ENCODE measurements around the gene SERINC2. TPM values are rescaled to one million over a fixed set of nuclear protein-coding genes. Genes with fewer than 3 reads are reported as not detected.
A peak's percentile ranks its signal among the peaks of the same experiment; 100 is the strongest.

The SERINC2 gene
- total RNA-seq, 1 donor from 2014 or later: 9.6 TPM

GRCh38 chr1:31434979-31435378 lies 22.0 kb downstream of the SERINC2 start:
- Mint-ChIP-seq H3K4me3 (no peak overlapping the region), H3K36me3 (peaks cover 3% of the 10 kb centered on the region), H3K27ac (peak overlapping the region; percentile 74), H3K4me1 (peaks cover 11% of the 10 kb centered on the region), H3K9me3 (no peaks in the 10 kb centered on the region), H3K27me3 (ENCODE audit: insufficient read depth, low read depth) (peaks cover 14% of the 10 kb centered on the region)
- H4K20me1 ChIP-seq (ENCODE audit: low read depth): peaks cover 3% of the 10 kb centered on the region
- H3K4me1 ChIP-seq: peaks cover 8% of the 10 kb centered on the region
- H3K27ac ChIP-seq: no peak overlapping the region
- H3K9ac ChIP-seq: no peak overlapping the region
- TF ChIP-seq CTCF (IDR thresholded peaks at IDR 0.05): no peak
- TF ChIP-seq EZH2 (IDR thresholded peaks at IDR 0.05): no peak
- no peak for TF ChIP-seq EZH2phosphoT487 (IDR thresholded peaks at IDR 0.05)
- no peak overlapping the region for H3K4me2 ChIP-seq
- H3K9me3 ChIP-seq (ENCODE audit: low read depth): no peaks in the 10 kb centered on the region
- peaks cover 4% of the 10 kb centered on the region for H3F3A ChIP-seq (ENCODE audit: low read depth)
- no peaks in the 10 kb centered on the region for H3K79me2 ChIP-seq (ENCODE audit: low read depth)
- no peaks in the 10 kb centered on the region for H3K27me3 ChIP-seq
- H2AFZ ChIP-seq (replicated peaks): no peak overlapping the region
- no peaks in the 10 kb centered on the region for H3K36me3 ChIP-seq
- DNase-seq (ENCODE audit: low spot score): no peak
- no peak overlapping the region for H3K4me3 ChIP-seq

GRCh38 chr1:31435471-31436409 lies 22.7 kb downstream of the SERINC2 start:
- H3K9me3 Mint-ChIP-seq: no peaks in the 10 kb centered on the region
- peaks cover 4% of the 10 kb centered on the region for H3F3A ChIP-seq (ENCODE audit: low read depth)
- peaks cover 13% of the 10 kb centered on the region for H3K27me3 Mint-ChIP-seq (ENCODE audit: insufficient read depth, low read depth)
- TF ChIP-seq EZH2 (IDR thresholded peaks at IDR 0.05): no peak
- no peak for TF ChIP-seq CTCF (IDR thresholded peaks at IDR 0.05)
- TF ChIP-seq EZH2phosphoT487 (IDR thresholded peaks at IDR 0.05): no peak
- H3K4me1 Mint-ChIP-seq: peaks cover 11% of the 10 kb centered on the region
- peak overlapping the region; percentile 74 for H3K27ac Mint-ChIP-seq
- H3K4me2 ChIP-seq: no peak overlapping the region
- DNase-seq (ENCODE audit: low spot score): no peak
- no peaks in the 10 kb centered on the region for H3K36me3 ChIP-seq
- no peak overlapping the region for H3K27ac ChIP-seq
- H2AFZ ChIP-seq (replicated peaks): no peak overlapping the region
- H3K36me3 Mint-ChIP-seq: peaks cover 3% of the 10 kb centered on the region
- H3K27me3 ChIP-seq: no peaks in the 10 kb centered on the region
- H3K4me1 ChIP-seq: peaks cover 8% of the 10 kb centered on the region
- H3K9me3 ChIP-seq (ENCODE audit: low read depth): no peaks in the 10 kb centered on the region
- no peak overlapping the region for H3K9ac ChIP-seq
- no peak overlapping the region for H3K4me3 Mint-ChIP-seq
- H4K20me1 ChIP-seq (ENCODE audit: low read depth): no peaks in the 10 kb centered on the region
- no peaks in the 10 kb centered on the region for H3K79me2 ChIP-seq (ENCODE audit: low read depth)
- H3K4me3 ChIP-seq: no peak overlapping the region

- H3K27ac Mint-ChIP-seq: no peak overlapping the region
- no peaks in the 10 kb centered on the region for H3K9me3 Mint-ChIP-seq
- peaks cover 12% of the 10 kb centered on the region for H3K27me3 Mint-ChIP-seq (ENCODE audit: insufficient read depth, low read depth)
- Histone ChIP-seq H3K9me3 (ENCODE audit: low read depth) (no peaks in the 10 kb centered on the region), H3K27me3 (no peaks in the 10 kb centered on the region), H3K4me2 (no peak overlapping the region), H4K20me1 (ENCODE audit: low read depth) (no peaks in the 10 kb centered on the region), H3F3A (ENCODE audit: low read depth) (peaks cover 4% of the 10 kb centered on the region), H3K79me2 (ENCODE audit: low read depth) (no peaks in the 10 kb centered on the region), H3K36me3 (no peaks in the 10 kb centered on the region), H2AFZ (replicated peaks) (no peak overlapping the region), H3K4me3 (no peak overlapping the region), H3K9ac (no peak overlapping the region), H3K27ac (no peak overlapping the region), H3K4me1 (peaks cover 8% of the 10 kb centered on the region)
- no peak for DNase-seq (ENCODE audit: low spot score)
- TF ChIP-seq EZH2 (IDR thresholded peaks at IDR 0.05) (no peak), CTCF (IDR thresholded peaks at IDR 0.05) (no peak), EZH2phosphoT487 (IDR thresholded peaks at IDR 0.05) (no peak)
- peaks cover 3% of the 10 kb centered on the region for H3K36me3 Mint-ChIP-seq
- H3K4me3 Mint-ChIP-seq: no peak overlapping the region
- H3K4me1 Mint-ChIP-seq: peaks cover 11% of the 10 kb centered on the region
These were observed 23.8 kb downstream of the SERINC2 start for GRCh38 chr1:31436596-31437432.
